Activated CD4-positive, alpha-beta T cell treated with anti-CD3 and anti-CD28 coated beads, Interleukin-2, amount 10 ng/mL, durations not matched to agents 24 days and 14 days (primary cell): ENCODE data around the gene SLC5A12. TPM values are rescaled to one million over a fixed set of nuclear protein-coding genes. Genes with fewer than 3 reads are reported as not detected.
"Not testable (repeated sequence)": the region's sequence is repeated elsewhere in the genome, so short reads cannot be mapped to it uniquely, and the experiment has no call there.

Source experiments
- DNase-seq: peaks from one replicate; pipeline ENCODE4 v3.0.0; 2022
- H3K27ac Mint-ChIP-seq: one replicate; pipeline ENCODE4 v1.8.0; 2022; ENCODE audit warnings: mild to moderate bottlenecking, mixed read lengths
- H3K27me3 Mint-ChIP-seq: one replicate; pipeline ENCODE4 v1.8.0; 2022; ENCODE audit warnings: mixed read lengths
- H3K36me3 Mint-ChIP-seq: one replicate; pipeline ENCODE4 v1.8.0; 2022; ENCODE audit warnings: low read depth, mild to moderate bottlenecking, mixed read lengths
- H3K4me1 Mint-ChIP-seq: one replicate; pipeline ENCODE4 v1.8.0; 2021; ENCODE audit warnings: mixed read lengths
- H3K4me3 Mint-ChIP-seq: one replicate; pipeline ENCODE4 v1.8.0; 2022; ENCODE audit warnings: mild to moderate bottlenecking, moderate library complexity, mixed read lengths
- H3K9me3 Mint-ChIP-seq: one replicate; pipeline ENCODE4 v1.8.0; 2021; ENCODE audit warnings: mixed read lengths
- intact Hi-C: fragments of 100-400 bp; cut with micrococcal nuclease; formaldehyde crosslinking; loops from one replicate; pipeline ENCODE4 v1.15.1; 2023
- total RNA-seq: library from RNA; stranded (reverse); gene quantifications from 2 replicates; pipeline ENCODE4 v1.2.3, GENCODE V29; 2022

Gene SLC5A12
- total RNA-seq, 1 donor from 2014 or later, result not detected

DNA sequence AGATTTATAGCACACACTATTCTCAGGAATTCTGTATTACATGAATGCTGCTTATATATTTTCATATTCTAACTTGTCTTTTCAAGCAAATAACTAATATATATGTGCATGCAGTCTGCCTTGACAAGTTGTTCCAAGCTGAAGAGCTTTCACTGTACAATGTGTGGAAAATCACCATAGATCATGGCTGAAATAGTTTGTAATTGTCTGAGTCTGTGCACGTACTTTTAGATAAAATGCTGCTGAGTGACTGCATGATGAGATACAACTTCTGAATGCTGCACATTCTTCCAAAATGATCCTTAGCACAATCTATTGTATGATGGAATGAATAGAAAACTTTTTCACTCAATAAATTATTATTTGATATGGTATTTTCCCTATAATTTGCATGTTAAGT lies 58.9 kb downstream of the SLC5A12 start:
- Mint-ChIP-seq H3K4me1 (no peaks in the 10 kb centered on the region), H3K36me3 (no peaks in the 10 kb centered on the region), H3K4me3 (no peak overlapping the region), H3K27ac (no peak overlapping the region), H3K27me3 (no peaks in the 10 kb centered on the region), H3K9me3 (no peaks in the 10 kb centered on the region)
- intact Hi-C loops, result no loop called here
- DNase-seq, result no peak

GRCh38 chr11:26655287-26655686 lies 66.6 kb downstream of the SLC5A12 start:
- H3K27ac Mint-ChIP-seq, result no peak overlapping the region
- no peaks in the 10 kb centered on the region for H3K9me3 Mint-ChIP-seq
- intact Hi-C loops, result no loop called here
- H3K36me3 Mint-ChIP-seq, result no peaks in the 10 kb centered on the region
- no peaks in the 10 kb centered on the region for H3K27me3 Mint-ChIP-seq
- no peak for DNase-seq
- H3K4me3 Mint-ChIP-seq, result no peak overlapping the region
- no peaks in the 10 kb centered on the region for H3K4me1 Mint-ChIP-seq

- no peaks in the 10 kb centered on the region for H3K9me3 Mint-ChIP-seq
- H3K4me1 Mint-ChIP-seq, result no peaks in the 10 kb centered on the region
- no peak overlapping the region for H3K27ac Mint-ChIP-seq
- H3K27me3 Mint-ChIP-seq, result no peaks in the 10 kb centered on the region
- no peaks in the 10 kb centered on the region for H3K36me3 Mint-ChIP-seq
- H3K4me3 Mint-ChIP-seq, result no peak overlapping the region
- no peak for DNase-seq
- intact Hi-C loops, result no loop called here
Measured at GRCh38 chr11:26651916-26652315, 69.9 kb downstream of the SLC5A12 start.

- Mint-ChIP-seq H3K27ac (no peak overlapping the region), H3K36me3 (no peaks in the 10 kb centered on the region), H3K4me1 (no peaks in the 10 kb centered on the region), H3K27me3 (no peaks in the 10 kb centered on the region), H3K9me3 (no peaks in the 10 kb centered on the region), H3K4me3 (no peak overlapping the region)
- DNase-seq, result peak; percentile 79
- intact Hi-C loops, result loop anchor here (2.0 kb wide), 1 partner anchor 353 kb away; no protein-coding TSS in a partner anchor
Measured at GRCh38 chr11:26649884-26650283, 72.0 kb downstream of the SLC5A12 start.

GRCh38 chr11:26643314-26643713 lies 78.5 kb downstream of the SLC5A12 start:
- intact Hi-C loops, H3K4me1 Mint-ChIP-seq, H3K27me3 Mint-ChIP-seq, DNase-seq, H3K9me3 Mint-ChIP-seq, H3K4me3 Mint-ChIP-seq, H3K36me3 Mint-ChIP-seq, H3K27ac Mint-ChIP-seq: not testable (repeated sequence)

- no peaks in the 10 kb centered on the region for H3K9me3 Mint-ChIP-seq
- H3K4me3 Mint-ChIP-seq, result no peak overlapping the region
- no peak for DNase-seq
- no peaks in the 10 kb centered on the region for H3K27me3 Mint-ChIP-seq
- intact Hi-C loops, result no loop called here
- no peak overlapping the region for H3K27ac Mint-ChIP-seq
- no peaks in the 10 kb centered on the region for H3K4me1 Mint-ChIP-seq
- no peaks in the 10 kb centered on the region for H3K36me3 Mint-ChIP-seq
Measured at GRCh38 chr11:26632691-26633159, 89.1 kb downstream of the SLC5A12 start.

DNA sequence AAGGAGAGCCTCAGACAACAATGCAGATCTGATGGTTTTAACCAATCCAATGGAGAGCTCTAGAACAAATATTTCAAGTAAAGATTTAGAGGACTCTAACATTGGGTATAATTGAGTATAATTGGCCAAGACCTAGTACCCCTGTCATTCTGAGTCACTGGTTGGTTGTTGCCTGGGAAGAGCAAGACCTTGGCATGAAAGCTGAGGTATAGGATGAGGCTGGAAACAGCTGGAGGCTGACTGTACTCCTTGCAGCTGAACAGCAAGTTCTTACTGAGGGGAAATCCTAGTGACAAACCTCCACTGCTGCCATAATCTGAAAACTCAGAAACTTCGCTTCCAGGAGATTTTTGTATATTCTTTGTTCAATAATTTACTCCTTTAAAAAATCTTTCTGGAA lies 95.5 kb downstream of the SLC5A12 start:
- intact Hi-C loops, result no loop called here
- Mint-ChIP-seq H3K9me3 (no peaks in the 10 kb centered on the region), H3K27me3 (no peaks in the 10 kb centered on the region), H3K4me3 (no peak overlapping the region), H3K4me1 (no peaks in the 10 kb centered on the region), H3K36me3 (no peaks in the 10 kb centered on the region), H3K27ac (no peak overlapping the region)
- DNase-seq, result no peak

- intact Hi-C loops, result no loop called here
- DNase-seq, result no peak
- Mint-ChIP-seq H3K27me3 (no peaks in the 10 kb centered on the region), H3K27ac (no peak overlapping the region), H3K4me3 (no peak overlapping the region), H3K9me3 (no peaks in the 10 kb centered on the region), H3K36me3 (no peaks in the 10 kb centered on the region), H3K4me1 (no peaks in the 10 kb centered on the region)
Measured at GRCh38 chr11:26623076-26623659, 98.7 kb downstream of the SLC5A12 start.

- Mint-ChIP-seq H3K27ac (no peak overlapping the region), H3K9me3 (no peaks in the 10 kb centered on the region)
Measured at GRCh38 chr11:26622181-26622580, 99.7 kb downstream of the SLC5A12 start.

GRCh38 chr11:26621132-26621531 lies 100.7 kb downstream of the SLC5A12 start:
- no peaks in the 10 kb centered on the region for H3K27me3 Mint-ChIP-seq
- H3K27ac Mint-ChIP-seq, result no peak overlapping the region
- no peaks in the 10 kb centered on the region for H3K36me3 Mint-ChIP-seq
- no peaks in the 10 kb centered on the region for H3K4me1 Mint-ChIP-seq
- no peaks in the 10 kb centered on the region for H3K9me3 Mint-ChIP-seq
- no peak overlapping the region for H3K4me3 Mint-ChIP-seq
- no peak for DNase-seq
- intact Hi-C loops, result no loop called here

More at GRCh38 chr11:26622181-26622580, 99.7 kb downstream of the SLC5A12 start:
- no peaks in the 10 kb centered on the region for H3K27me3 Mint-ChIP-seq
- no peaks in the 10 kb centered on the region for H3K36me3 Mint-ChIP-seq
- H3K4me1 Mint-ChIP-seq, result no peaks in the 10 kb centered on the region
- intact Hi-C loops, result no loop called here
- no peak for DNase-seq
- no peak overlapping the region for H3K4me3 Mint-ChIP-seq

DNA sequence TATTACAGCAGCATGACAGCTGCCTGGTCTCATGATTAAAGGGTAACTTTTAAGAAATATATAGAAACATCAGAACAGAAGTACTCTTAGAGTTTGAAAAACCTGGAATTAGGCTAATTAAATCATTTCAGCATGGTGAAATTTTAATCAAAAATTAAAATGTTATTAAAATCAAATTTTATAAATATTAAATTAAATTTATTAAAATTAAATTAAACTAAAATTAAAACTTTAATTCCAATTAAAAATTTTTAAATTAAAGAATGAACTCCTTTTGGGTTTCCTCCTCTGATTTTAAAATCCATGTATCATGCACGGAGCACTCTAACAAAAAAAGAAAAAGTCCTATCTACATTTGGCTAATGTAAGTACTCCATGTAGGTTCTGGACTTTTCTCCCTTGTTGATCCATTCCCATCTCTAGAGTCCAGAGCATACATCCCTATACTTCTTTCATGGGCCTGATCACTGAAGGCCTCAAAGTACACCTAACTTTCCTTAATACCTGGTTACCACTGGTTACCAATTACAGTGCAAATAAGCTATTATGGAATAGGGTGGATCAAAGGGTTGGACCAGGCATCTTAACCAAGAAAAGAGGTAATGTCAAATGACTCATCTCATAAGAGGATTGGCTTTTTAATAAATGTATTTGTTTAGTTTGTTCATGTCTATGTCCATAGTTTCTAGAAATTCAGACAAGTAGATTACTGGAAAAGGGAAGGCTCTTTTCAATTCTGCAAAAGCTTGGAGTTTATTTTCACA lies 101.4 kb downstream of the SLC5A12 start:
- Mint-ChIP-seq H3K4me3 (no peak overlapping the region), H3K36me3 (no peaks in the 10 kb centered on the region), H3K4me1 (no peaks in the 10 kb centered on the region), H3K9me3 (no peaks in the 10 kb centered on the region), H3K27me3 (no peaks in the 10 kb centered on the region), H3K27ac (no peak overlapping the region)
- intact Hi-C loops, result no loop called here
- no peak for DNase-seq

- intact Hi-C loops, result loop anchor here (5.0 kb wide), 1 partner anchor 354 kb away; no protein-coding TSS in a partner anchor
- H3K27ac Mint-ChIP-seq, result no peak overlapping the region
- H3K4me3 Mint-ChIP-seq, result no peak overlapping the region
- no peaks in the 10 kb centered on the region for H3K9me3 Mint-ChIP-seq
- H3K36me3 Mint-ChIP-seq, result no peaks in the 10 kb centered on the region
- no peaks in the 10 kb centered on the region for H3K27me3 Mint-ChIP-seq
- no peak for DNase-seq
- H3K4me1 Mint-ChIP-seq, result no peaks in the 10 kb centered on the region
Measured at GRCh38 chr11:26618441-26618840, 103.4 kb downstream of the SLC5A12 start.
